Measurements from ENCODE around the gene CSTPP1. TPM values are rescaled to one million over a fixed set of nuclear protein-coding genes. Genes with fewer than 3 reads are reported as not detected.

The CSTPP1 gene
- total RNA-seq, 1 donor from 2014 or later = 29.6 TPM

GRCh38 chr11:47175746-47176327 is 239.3 kb downstream of the CSTPP1 start:
- TF ChIP-seq CTCF (IDR thresholded peaks at IDR 0.05; ENCODE audit: insufficient read depth, low read depth, low read length) (no peak), EZH2 (IDR thresholded peaks at IDR 0.05; ENCODE audit: insufficient read depth, low read length) (no peak)
- H3K36me3 ChIP-seq (ENCODE audit: insufficient read depth, low read length) = peaks cover 37% of the 10 kb centered on the region
- H3K9me3 ChIP-seq (ENCODE audit: insufficient read depth, low read depth, low read length) = no peaks in the 10 kb centered on the region
- Mint-ChIP-seq H3K27ac (ENCODE audit: unreplicated experiment) (peak overlapping the region; percentile 98), H3K9me3 (ENCODE audit: unreplicated experiment) (no peaks in the 10 kb centered on the region), H3K4me3 (ENCODE audit: unreplicated experiment) (peak overlapping the region; percentile 98), H3K36me3 (ENCODE audit: low read depth, unreplicated experiment) (peaks cover 8% of the 10 kb centered on the region), H3K4me1 (ENCODE audit: low read depth, unreplicated experiment) (peaks cover 7% of the 10 kb centered on the region), H3K27me3 (ENCODE audit: low read depth, unreplicated experiment) (no peaks in the 10 kb centered on the region)
- FAIRE-seq (no peak), DNase-seq (ENCODE audit: low read depth) (no peak)
- H4K20me1 ChIP-seq (ENCODE audit: insufficient read depth, low read length) = peaks cover 49% of the 10 kb centered on the region
- no peaks in the 10 kb centered on the region for H3K27me3 ChIP-seq (ENCODE audit: insufficient read depth, low read length)
- peak overlapping the region; percentile 99 for H3K4me2 ChIP-seq (ENCODE audit: low read length)
- H3K27ac ChIP-seq (ENCODE audit: low read depth, low read length) = peak overlapping the region; percentile 95
- peak overlapping the region; percentile 99 for H3K9ac ChIP-seq (ENCODE audit: low read length)
- H3K79me2 ChIP-seq (ENCODE audit: insufficient read depth, low read length) = peaks cover 60% of the 10 kb centered on the region
- H3K4me3 ChIP-seq (ENCODE audit: insufficient read depth, low read depth, low read length) = peak overlapping the region; percentile 92
- peaks cover 18% of the 10 kb centered on the region for H3K4me1 ChIP-seq (ENCODE audit: insufficient read depth, low read length)
- peak overlapping the region; percentile 75 for H2AFZ ChIP-seq (ENCODE audit: low read depth, low read length)

- H3K27ac ChIP-seq (ENCODE audit: low read depth, low read length) = peak within 1 kb of the TSS; percentile 95
- no peaks in the 10 kb centered on the region for H3K27me3 ChIP-seq (ENCODE audit: insufficient read depth, low read length)
- Mint-ChIP-seq H3K4me1 (ENCODE audit: low read depth, unreplicated experiment) (peaks cover 7% of the 10 kb centered on the region), H3K36me3 (ENCODE audit: low read depth, unreplicated experiment) (peaks cover 7% of the 10 kb centered on the region), H3K4me3 (ENCODE audit: unreplicated experiment) (peak within 1 kb of the TSS; percentile 98), H3K27ac (ENCODE audit: unreplicated experiment) (peak within 1 kb of the TSS; percentile 98), H3K27me3 (ENCODE audit: low read depth, unreplicated experiment) (no peaks in the 10 kb centered on the region), H3K9me3 (ENCODE audit: unreplicated experiment) (no peaks in the 10 kb centered on the region)
- peaks cover 53% of the 10 kb centered on the region for H3K79me2 ChIP-seq (ENCODE audit: insufficient read depth, low read length)
- H3K4me3 ChIP-seq (ENCODE audit: insufficient read depth, low read depth, low read length) = peak within 1 kb of the TSS; percentile 92
- peak; percentile 86 for DNase-seq (ENCODE audit: low read depth)
- no peaks in the 10 kb centered on the region for H3K9me3 ChIP-seq (ENCODE audit: insufficient read depth, low read depth, low read length)
- H2AFZ ChIP-seq (ENCODE audit: low read depth, low read length) = peak within 1 kb of the TSS; percentile 93
- H4K20me1 ChIP-seq (ENCODE audit: insufficient read depth, low read length) = peaks cover 41% of the 10 kb centered on the region
- FAIRE-seq = no peak
- peak within 1 kb of the TSS; percentile 99 for H3K9ac ChIP-seq (ENCODE audit: low read length)
- H3K4me2 ChIP-seq (ENCODE audit: low read length) = peak within 1 kb of the TSS; percentile 100
- H3K36me3 ChIP-seq (ENCODE audit: insufficient read depth, low read length) = peaks cover 30% of the 10 kb centered on the region
- TF ChIP-seq EZH2 (IDR thresholded peaks at IDR 0.05; ENCODE audit: insufficient read depth, low read length) = no peak
- no peak for TF ChIP-seq CTCF (IDR thresholded peaks at IDR 0.05; ENCODE audit: insufficient read depth, low read depth, low read length)
- peaks cover 18% of the 10 kb centered on the region for H3K4me1 ChIP-seq (ENCODE audit: insufficient read depth, low read length)
These were observed 240.0 kb downstream of the CSTPP1 start, which contains the start of gene ARFGAP2 for GRCh38 chr11:47176328-47177228. TSS of gene ARFGAP2 (minus strand) at chr11:47176879. CDS start at chr11:47176853, 26 bp downstream.
